ENCODE data around the gene CSPG4.
"Not testable (repeated sequence)": the region's sequence is repeated elsewhere in the genome, so short reads cannot be mapped to it uniquely, and the experiment has no call there.

The CSPG4 gene

GRCh38 chr15:75725006-75725718, 12.5 kb upstream of the CSPG4 start:
- DNase-seq = no peak

GRCh38 chr15:75723847-75724660, 11.4 kb upstream of the CSPG4 start:
- DNase-seq = peak; percentile 91

- no peak for DNase-seq
Observed at GRCh38 chr15:75723171-75723846, 10.7 kb upstream of the CSPG4 start.

GRCh38 chr15:75721923-75722870, 9.5 kb upstream of the CSPG4 start:
- no peak for DNase-seq

- no peak for DNase-seq
Observed at GRCh38 chr15:75721480-75721922, 8.9 kb upstream of the CSPG4 start.

GRCh38 chr15:75720787-75721479, 8.3 kb upstream of the CSPG4 start:
- no peak for DNase-seq

- no peak for DNase-seq
Observed at GRCh38 chr15:75720297-75720696, 7.6 kb upstream of the CSPG4 start.

- peak; percentile 65 for DNase-seq
Observed at GRCh38 chr15:75718328-75718727, 5.7 kb upstream of the CSPG4 start.

- not testable (repeated sequence) for DNase-seq
Observed at GRCh38 chr15:75717001-75717400, 4.4 kb upstream of the CSPG4 start.

- not testable (repeated sequence) for DNase-seq
Observed at GRCh38 chr15:75716249-75716950, 3.8 kb upstream of the CSPG4 start.

- DNase-seq = not testable (repeated sequence)
Observed at GRCh38 chr15:75715312-75715832, 2.7 kb upstream of the CSPG4 start.

GRCh38 chr15:75714195-75714594, 1.5 kb upstream of the CSPG4 start:
- DNase-seq = no peak

- peak; percentile 59 for DNase-seq
Observed at GRCh38 chr15:75713338-75713895, 769 bp upstream of the CSPG4 start.

GRCh38 chr15:75711495-75711894, 1.2 kb downstream of the CSPG4 start:
- peak; percentile 63 for DNase-seq

- not testable (repeated sequence) for DNase-seq
Observed at GRCh38 chr15:75710874-75711273, 1.8 kb downstream of the CSPG4 start.

- peak; percentile 60 for DNase-seq
Observed at GRCh38 chr15:75709458-75709857, 3.2 kb downstream of the CSPG4 start.

- DNase-seq = no peak
Observed at GRCh38 chr15:75706682-75706954, 6.0 kb downstream of the CSPG4 start.

- no peak for DNase-seq
Observed at GRCh38 chr15:75705854-75706681, 6.6 kb downstream of the CSPG4 start.

GRCh38 chr15:75705375-75705774, 7.3 kb downstream of the CSPG4 start:
- DNase-seq = not testable (repeated sequence)
